ENCODE data around the gene CAMK1D. TPM values are rescaled to one million over a fixed set of nuclear protein-coding genes. Genes with fewer than 3 reads are reported as not detected.

CAMK1D gene
- total and polyA plus RNA-seq, 2 of the 8 experiments (the other 6 are each of a cell fraction or from before 2014, with no cell fraction given) = 3.5 to 10.6 TPM

GRCh38 chr10:12414278-12414989, 65.1 kb downstream of the CAMK1D start:
- no peak overlapping the region for H4K91ac ChIP-seq (replicated peaks; ENCODE audit: insufficient read length, low read length)
- H2BK120ac ChIP-seq (replicated peaks; ENCODE audit: low read depth, low read length) = no peak overlapping the region
- no peak overlapping the region for H3K18ac ChIP-seq (ENCODE audit: extremely low read depth, low read length)
- H3K4me2 ChIP-seq (ENCODE audit: insufficient read depth in 1 of 2, low read depth in 2 of 2, low read length in 2 of 2) = no peak overlapping the region
- ChIA-PET POLR2A (ENCODE audit: partially characterized antibody) (no interaction called here), CTCF (ENCODE audit: partially characterized antibody) (no interaction called here)
- H3K56ac ChIP-seq (replicated peaks; ENCODE audit: insufficient read length, low read depth, low read length) = no peak overlapping the region
- DNase-seq (ENCODE audit: low read depth in 1 of 2, low spot score in 2 of 2) (no peak), FAIRE-seq (no peak)
- H4K8ac ChIP-seq (ENCODE audit: extremely low read depth, insufficient read depth, low read length) = no peak overlapping the region
- no peak overlapping the region for H3K23ac ChIP-seq (ENCODE audit: insufficient read length)
- no peak overlapping the region for H2BK20ac ChIP-seq (ENCODE audit: low read length)
- TF ChIP-seq SIN3A (conservative IDR thresholded peaks at IDR 0.05 in 1 of 2, IDR thresholded peaks at IDR 0.05 in 1 of 2; ENCODE audit: low read depth in 1 of 2, low read length in 2 of 2) = no peak
- TF ChIP-seq CTCF (IDR thresholded peaks at IDR 0.05; ENCODE audit: control extremely low read depth in 1 of 3, insufficient read depth in 1 of 3, low read depth in 1 of 3, low read length in 3 of 3) = no peak
- no peak for TF ChIP-seq KDM1A (IDR thresholded peaks at IDR 0.05; ENCODE audit: borderline replicate concordance, low read length)
- TF ChIP-seq RFX5 (IDR thresholded peaks at IDR 0.05; ENCODE audit: borderline replicate concordance, low read depth, low read length) = no peak
- no peak for TF ChIP-seq SIX5 (IDR thresholded peaks at IDR 0.05; ENCODE audit: low read depth, low read length)
- no peak for TF ChIP-seq SUZ12 (IDR thresholded peaks at IDR 0.05; ENCODE audit: low read length)
- TF ChIP-seq CEBPB (IDR thresholded peaks at IDR 0.05; ENCODE audit: low read depth, low read length) = no peak
- H3K79me1 ChIP-seq (ENCODE audit: low read depth, low read length) = no peaks in the 10 kb centered on the region
- no peak overlapping the region for H2BK5ac ChIP-seq (ENCODE audit: low read depth, low read length)
- no peaks in the 10 kb centered on the region for H3K9me3 ChIP-seq (ENCODE audit: insufficient read depth in 2 of 2, low read depth in 1 of 2, low read length in 1 of 2)
- no peak overlapping the region for H2AK5ac ChIP-seq (ENCODE audit: low read depth, low read length)
- no peaks in the 10 kb centered on the region for H3K79me2 ChIP-seq (ENCODE audit: control insufficient read depth in 1 of 2, insufficient read depth in 2 of 2, low read length in 2 of 2)
- no peak overlapping the region for H4K5ac ChIP-seq (ENCODE audit: insufficient read length, low read depth, low read length)
- H2AFZ ChIP-seq (ENCODE audit: low read length) = no peak overlapping the region
- H3K27ac ChIP-seq (ENCODE audit: low read depth, low read length) = no peak overlapping the region
- H3K14ac ChIP-seq (ENCODE audit: insufficient read length) = no peak overlapping the region
- H2BK12ac ChIP-seq (ENCODE audit: low read depth, low read length) = no peak overlapping the region
- H3K23me2 ChIP-seq (ENCODE audit: low read depth, low read length) = peaks cover 2% of the 10 kb centered on the region; the same call in 1 of the 2 replicates
- no peaks in the 10 kb centered on the region for H4K20me1 ChIP-seq (replicated peaks in 1 of 2; ENCODE audit: control insufficient read depth in 1 of 2, insufficient read depth in 2 of 2, low read length in 2 of 2)
- no peak overlapping the region for H3K4ac ChIP-seq (replicated peaks; ENCODE audit: insufficient read length, low read depth, low read length)
- H3K9ac ChIP-seq (replicated peaks in 1 of 4; ENCODE audit: extremely low read depth in 1 of 4, low read depth in 3 of 4, low read length in 3 of 4) = no peak overlapping the region
- H3K36me3 ChIP-seq (ENCODE audit: control insufficient read depth in 2 of 4, insufficient read depth in 4 of 4, low read length in 3 of 4) = no peaks in the 10 kb centered on the region
- no peak overlapping the region for H2BK15ac ChIP-seq (ENCODE audit: low read length)
- H3K4me1 ChIP-seq (replicated peaks in 1 of 4; ENCODE audit: control insufficient read depth in 3 of 4, insufficient read depth in 4 of 4, low read length in 3 of 4) = no peaks in the 10 kb centered on the region
- no peak overlapping the region; a peak in 1 of 8 replicates for H3K4me3 ChIP-seq (ENCODE audit: extremely low read depth in 1 of 4, insufficient read depth in 2 of 4, low read depth in 3 of 4, low read length in 4 of 4)
- no peaks in the 10 kb centered on the region for H3K27me3 ChIP-seq (replicated peaks in 1 of 4; ENCODE audit: control insufficient read depth in 3 of 4, extremely low read depth in 1 of 4, insufficient read depth in 3 of 4, low read length in 3 of 4)
- 86% methylated on average over 9 of the region's 9 CpGs; no CpG with 5 or more reads in 1 of the 2 experiments for WGBS, 2 experiments (ENCODE audit: extremely low coverage in 1 of 2, insufficient coverage in 1 of 2, insufficient read length in 1 of 2, insufficient replicate concordance in 2 of 2, low coverage in 1 of 2, low lambda C conversion rate in 2 of 2, missing lambda C conversion rate in 1 of 2)

Measured in H1 (cell line).